ENCODE measurements around the gene UVRAG.
"Not testable (repeated sequence)": the region's sequence is repeated elsewhere in the genome, so short reads cannot be mapped to it uniquely, and the experiment has no call there.

Gene UVRAG

GRCh38 chr11:75834728-75835127, 19.7 kb downstream of the UVRAG start:
- in situ Hi-C loops (cut with MboI; ENCODE audit: low sequenced_read_pairs): no loop called here

DNA sequence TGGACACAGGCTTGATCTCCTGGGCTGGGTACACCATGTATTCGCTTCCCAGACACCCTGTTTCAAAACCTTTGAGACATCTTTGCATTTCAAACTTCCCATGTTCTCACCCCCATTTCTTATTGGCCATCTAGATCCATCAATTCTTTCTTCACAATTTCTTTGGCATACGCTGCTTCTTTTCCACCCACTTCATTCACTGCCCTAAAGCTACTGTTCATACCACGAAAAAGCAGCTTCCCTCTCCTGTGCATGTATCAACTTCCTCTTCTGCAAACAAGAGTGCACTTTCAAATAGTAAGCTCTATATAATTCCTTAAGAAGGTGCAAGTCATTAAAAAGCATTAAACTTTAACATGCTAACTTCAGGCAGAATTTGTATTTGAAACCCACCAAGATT, 21.4 kb downstream of the UVRAG start:
- in situ Hi-C loops (cut with MboI; ENCODE audit: low sequenced_read_pairs): no loop called here

GRCh38 chr11:75839851-75840250, 24.8 kb downstream of the UVRAG start:
- in situ Hi-C loops (cut with MboI; ENCODE audit: low sequenced_read_pairs): no loop called here

GRCh38 chr11:75840522-75840921, 25.5 kb downstream of the UVRAG start:
- in situ Hi-C loops (cut with MboI; ENCODE audit: low sequenced_read_pairs): no loop called here

DNA sequence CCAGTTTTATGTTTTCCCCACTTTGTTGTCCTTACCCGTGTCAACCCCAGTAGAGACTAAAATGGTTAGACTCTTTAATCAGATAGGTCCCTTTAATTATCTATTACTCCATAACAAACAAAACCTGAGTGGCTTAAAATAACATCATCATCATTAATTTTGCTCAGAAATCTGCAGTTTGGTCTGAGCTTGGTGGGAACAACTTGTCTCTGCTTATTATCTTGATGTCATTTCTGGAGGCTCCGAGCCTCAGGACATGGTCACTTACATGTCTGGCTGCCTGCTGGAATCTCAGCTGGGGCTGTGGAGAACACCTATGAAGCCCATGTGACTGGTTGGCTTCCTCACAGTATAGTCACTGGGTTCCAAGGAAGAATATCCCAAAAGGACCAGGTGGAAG, 26.7 kb downstream of the UVRAG start:
- in situ Hi-C loops (cut with MboI; ENCODE audit: low sequenced_read_pairs): no loop called here

- in situ Hi-C loops (cut with MboI; ENCODE audit: low sequenced_read_pairs): no loop called here
These were observed 30.3 kb downstream of the UVRAG start for GRCh38 chr11:75845324-75845723.

- in situ Hi-C loops (cut with MboI; ENCODE audit: low sequenced_read_pairs): no loop called here
These were observed 34.9 kb downstream of the UVRAG start for GRCh38 chr11:75849894-75850293.

DNA sequence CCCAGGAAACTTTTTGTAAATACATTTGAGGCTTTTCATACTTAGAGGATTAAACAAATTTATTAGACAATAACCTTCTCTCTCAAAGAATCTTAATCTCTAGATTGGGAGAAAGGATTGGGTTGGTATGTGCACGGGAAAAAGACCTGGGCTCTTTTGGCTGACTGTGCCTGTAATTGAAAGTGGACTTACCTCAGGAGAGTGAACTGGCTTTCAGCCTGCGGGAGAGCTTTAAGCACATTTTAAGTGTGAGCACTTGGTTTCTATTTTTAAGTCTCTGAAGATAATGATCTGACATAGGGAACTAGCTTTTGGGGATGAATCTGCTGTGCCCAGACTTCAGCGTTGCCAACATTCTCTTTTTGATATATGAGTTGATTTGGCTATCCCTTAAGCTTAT, 35.8 kb downstream of the UVRAG start:
- in situ Hi-C loops (cut with MboI; ENCODE audit: low sequenced_read_pairs): no loop called here

DNA sequence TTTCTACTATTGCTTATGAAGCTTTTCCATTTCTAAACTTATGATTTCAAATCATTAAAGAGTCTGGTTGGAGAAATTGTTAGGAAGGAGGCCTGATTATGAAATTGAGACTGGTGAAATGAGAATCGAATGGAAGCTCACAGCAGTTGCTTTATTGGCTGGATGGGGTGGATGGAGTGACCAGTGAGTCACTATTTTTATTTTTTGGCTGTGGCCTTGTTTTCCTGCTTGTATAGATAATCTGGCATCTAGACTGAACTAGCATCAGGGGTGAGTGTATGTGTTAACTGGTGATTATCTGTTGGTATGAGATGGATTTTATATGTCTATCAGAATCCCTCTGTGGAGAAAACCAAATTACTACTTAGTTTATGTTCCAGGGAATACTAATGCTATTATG, 36.2 kb downstream of the UVRAG start:
- in situ Hi-C loops (cut with MboI; ENCODE audit: low sequenced_read_pairs): no loop called here

- in situ Hi-C loops (cut with MboI; ENCODE audit: low sequenced_read_pairs): no loop called here
These were observed 37.5 kb downstream of the UVRAG start for GRCh38 chr11:75852406-75853017.

DNA sequence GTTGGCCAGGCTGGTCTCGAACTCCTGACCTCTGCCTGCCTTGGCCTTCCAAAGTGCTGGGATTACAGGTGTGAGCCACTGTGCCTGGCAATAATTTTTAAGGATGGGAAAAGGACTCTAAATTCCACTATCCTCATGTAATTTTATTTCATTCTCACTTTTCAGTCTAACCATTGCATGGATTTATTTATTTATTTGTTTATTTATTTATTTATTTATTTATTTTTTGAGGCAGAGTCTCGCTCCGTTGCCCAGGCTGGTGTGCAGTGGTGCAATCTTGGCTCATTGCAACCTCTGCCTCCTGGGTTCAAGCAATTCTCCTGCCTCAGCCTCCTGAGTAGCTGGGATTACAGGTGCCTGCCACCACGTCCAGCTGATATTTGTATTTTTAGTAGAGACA, 38.6 kb downstream of the UVRAG start:
- in situ Hi-C loops (cut with MboI; ENCODE audit: low sequenced_read_pairs): not testable (repeated sequence)

- in situ Hi-C loops (cut with MboI; ENCODE audit: low sequenced_read_pairs): no loop called here
These were observed 39.0 kb downstream of the UVRAG start for GRCh38 chr11:75853971-75854370.

DNA sequence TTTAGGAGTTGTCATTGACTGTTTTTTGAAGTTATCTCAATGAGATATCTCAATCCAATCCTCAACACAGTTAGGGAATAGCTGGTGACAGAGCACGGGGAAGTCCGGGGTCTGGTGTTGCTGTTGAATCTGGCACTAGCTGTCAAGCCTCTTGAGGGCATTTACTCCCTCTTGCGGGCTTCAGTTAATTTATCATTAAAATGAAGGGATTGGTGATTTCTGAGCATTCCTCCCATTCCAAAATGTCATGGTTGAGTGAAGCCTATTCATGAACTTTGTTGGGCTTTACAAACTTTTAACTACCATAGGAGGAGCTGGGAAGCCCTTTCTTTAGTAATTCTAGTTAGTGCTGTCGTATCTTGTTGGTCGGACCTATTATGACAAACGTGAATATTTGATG, 40.2 kb downstream of the UVRAG start:
- in situ Hi-C loops (cut with MboI; ENCODE audit: low sequenced_read_pairs): no loop called here

GRCh38 chr11:75856912-75857311, 41.9 kb downstream of the UVRAG start:
- in situ Hi-C loops (cut with MboI; ENCODE audit: low sequenced_read_pairs): no loop called here

DNA sequence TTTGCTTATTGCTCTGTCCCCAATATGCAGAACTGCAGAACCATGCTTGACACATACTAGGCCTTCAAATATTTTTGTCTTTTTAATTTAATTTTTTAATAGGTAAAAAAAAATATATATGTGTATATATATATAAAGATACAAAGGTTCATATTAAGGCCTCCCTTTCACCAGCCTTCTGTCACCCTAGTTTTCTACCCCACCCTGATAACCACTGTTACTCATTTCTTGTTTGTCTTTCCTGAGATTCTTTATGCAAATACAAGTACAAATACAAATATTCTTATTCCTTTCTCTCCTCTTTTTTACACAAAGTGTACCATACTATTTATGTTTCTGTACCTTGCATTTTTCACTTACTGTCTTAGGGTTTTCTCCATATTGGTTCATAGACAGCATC, 43.0 kb downstream of the UVRAG start:
- in situ Hi-C loops (cut with MboI; ENCODE audit: low sequenced_read_pairs): no loop called here

- in situ Hi-C loops (cut with MboI; ENCODE audit: low sequenced_read_pairs): no loop called here
These were observed 43.6 kb downstream of the UVRAG start for GRCh38 chr11:75858613-75859012.

- in situ Hi-C loops (cut with MboI; ENCODE audit: low sequenced_read_pairs): loop anchor here (10.0 kb wide), 2 partner anchors 55 to 135 kb away; no protein-coding TSS in a partner anchor
These were observed 44.6 kb downstream of the UVRAG start for GRCh38 chr11:75859614-75860013.

GRCh38 chr11:75862437-75862836, 47.4 kb downstream of the UVRAG start:
- in situ Hi-C loops (cut with MboI; ENCODE audit: low sequenced_read_pairs): loop anchor here (10.0 kb wide), 2 partner anchors 58 to 138 kb away; no protein-coding TSS in a partner anchor

- in situ Hi-C loops (cut with MboI; ENCODE audit: low sequenced_read_pairs): loop anchor here (10.0 kb wide), 2 partner anchors 63 to 143 kb away; no protein-coding TSS in a partner anchor
These were observed 52.9 kb downstream of the UVRAG start for GRCh38 chr11:75867778-75868374.

DNA sequence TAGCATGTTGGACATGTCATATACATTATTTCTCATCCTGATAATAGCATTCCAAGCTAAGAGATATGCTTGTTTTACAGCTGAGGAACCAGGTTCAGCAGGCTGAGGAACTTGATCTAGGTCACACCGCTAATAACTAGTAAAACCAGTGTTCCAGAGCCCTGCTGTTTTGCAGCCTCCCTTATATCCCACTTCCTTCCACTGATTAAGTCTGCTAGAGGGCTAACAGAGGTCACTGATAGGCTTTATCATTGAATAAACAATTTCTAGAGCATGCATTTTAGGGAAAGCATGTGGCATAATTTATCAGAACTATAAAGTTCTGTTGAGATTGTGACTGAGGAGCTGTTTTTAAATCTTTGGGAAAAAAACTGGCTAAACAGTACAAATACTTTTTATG, 54.0 kb downstream of the UVRAG start:
- in situ Hi-C loops (cut with MboI; ENCODE audit: low sequenced_read_pairs): loop anchor here (10.0 kb wide), 2 partner anchors 64 to 144 kb away; no protein-coding TSS in a partner anchor

DNA sequence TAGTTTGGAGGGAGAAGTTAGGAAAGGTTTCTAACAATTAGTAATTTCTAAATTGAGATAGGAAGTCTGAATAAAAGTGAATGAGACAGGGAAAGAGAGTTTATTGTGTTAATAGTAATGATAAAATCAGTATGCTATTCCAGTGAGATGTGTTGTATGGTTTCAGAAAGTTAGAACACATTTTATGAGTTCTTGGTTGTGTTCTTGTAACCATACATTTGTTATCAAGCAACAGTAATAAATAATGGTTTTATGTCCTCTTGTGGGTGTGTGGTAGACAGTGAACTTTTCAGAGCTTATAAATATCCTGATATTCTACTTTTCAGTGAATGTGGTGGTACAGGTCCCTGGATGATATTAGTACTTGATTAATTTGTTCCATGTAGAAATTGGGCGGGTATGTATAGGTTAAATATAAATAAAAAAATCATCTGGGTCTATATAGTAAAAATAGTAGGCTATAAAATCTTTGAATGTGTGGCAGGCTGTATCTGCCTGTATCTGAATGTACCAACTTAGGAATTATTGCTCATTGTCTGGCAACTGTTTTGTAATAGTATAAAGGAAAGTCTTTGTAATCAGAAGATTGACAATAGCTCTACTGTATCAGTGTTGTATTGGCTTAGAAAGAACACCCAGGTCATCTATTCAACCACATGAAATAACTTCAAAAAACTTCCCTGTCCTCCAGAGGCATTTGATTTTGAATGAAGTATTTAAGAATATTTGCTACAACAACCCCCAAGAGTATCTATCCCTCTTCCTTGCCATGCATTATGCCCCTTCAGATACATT, 54.8 kb downstream of the UVRAG start:
- in situ Hi-C loops (cut with MboI; ENCODE audit: low sequenced_read_pairs): loop anchor here (10.0 kb wide), 2 partner anchors 65 to 145 kb away; no protein-coding TSS in a partner anchor

DNA sequence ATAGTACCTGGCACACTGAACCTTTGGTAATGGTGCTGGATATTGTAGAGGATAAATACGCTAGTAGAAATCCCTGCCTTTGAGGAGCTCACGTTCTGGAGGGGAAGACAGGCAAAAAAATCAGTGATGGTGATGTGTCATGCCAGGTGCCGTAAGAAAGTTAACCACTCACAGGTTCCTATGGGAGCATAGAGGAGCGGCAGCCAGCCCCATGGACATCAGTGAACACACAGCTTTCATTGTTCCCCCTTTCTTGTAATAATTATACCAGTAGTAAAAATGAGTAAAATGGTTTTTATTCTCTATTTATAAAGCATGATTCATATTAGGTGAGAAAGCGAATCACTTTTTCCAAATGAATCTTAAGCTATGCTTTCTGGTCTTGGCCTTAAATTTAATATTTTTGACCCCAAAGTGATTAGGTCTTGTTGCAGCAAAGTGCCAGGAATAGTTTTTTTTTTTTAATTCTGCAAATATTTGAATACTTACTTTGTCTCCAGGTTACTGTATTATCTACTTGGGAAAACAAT, 57.9 kb downstream of the UVRAG start:
- in situ Hi-C loops (cut with MboI; ENCODE audit: low sequenced_read_pairs): no loop called here

Data from HL-60/S4 (cell line).